Epithelial cell of proximal tubule (primary cell): ENCODE data around the gene OR5AP2. TPM values are rescaled to one million over a fixed set of nuclear protein-coding genes. Genes with fewer than 3 reads are reported as not detected.
"Not testable (repeated sequence)": the region's sequence is repeated elsewhere in the genome, so short reads cannot be mapped to it uniquely, and the experiment has no call there.

Experiments
- DNase-seq: peaks from one replicate; pipeline ENCODE4 v3.0.0-alpha.2; 2011; ENCODE audit warnings: low read depth
- H3K4me3 ChIP-seq: 2 replicates; pipeline ENCODE4 v1.5.1; 2011; ENCODE audit warnings: low read depth, mild to moderate bottlenecking, low read length
- total RNA-seq: library from RNA; depleted of rRNA; stranded (reverse); fragments of >200 nt; gene quantifications from 2 replicates; pipeline ENCODE4 v1.2.3, GENCODE V29; 2015
- TF ChIP-seq, protein P1 (sequence below): conservative IDR thresholded peaks from 2 replicates; pipeline ENCODE4 v1.5.1; 2012; ENCODE audit warnings: low read depth, mild to moderate bottlenecking, low read length

OR5AP2 gene
- total RNA-seq = not detected in 2 replicates

- no peak within 1 kb of the TSS for H3K4me3 ChIP-seq
- DNase-seq = no peak
- TF ChIP-seq, protein P1, sequence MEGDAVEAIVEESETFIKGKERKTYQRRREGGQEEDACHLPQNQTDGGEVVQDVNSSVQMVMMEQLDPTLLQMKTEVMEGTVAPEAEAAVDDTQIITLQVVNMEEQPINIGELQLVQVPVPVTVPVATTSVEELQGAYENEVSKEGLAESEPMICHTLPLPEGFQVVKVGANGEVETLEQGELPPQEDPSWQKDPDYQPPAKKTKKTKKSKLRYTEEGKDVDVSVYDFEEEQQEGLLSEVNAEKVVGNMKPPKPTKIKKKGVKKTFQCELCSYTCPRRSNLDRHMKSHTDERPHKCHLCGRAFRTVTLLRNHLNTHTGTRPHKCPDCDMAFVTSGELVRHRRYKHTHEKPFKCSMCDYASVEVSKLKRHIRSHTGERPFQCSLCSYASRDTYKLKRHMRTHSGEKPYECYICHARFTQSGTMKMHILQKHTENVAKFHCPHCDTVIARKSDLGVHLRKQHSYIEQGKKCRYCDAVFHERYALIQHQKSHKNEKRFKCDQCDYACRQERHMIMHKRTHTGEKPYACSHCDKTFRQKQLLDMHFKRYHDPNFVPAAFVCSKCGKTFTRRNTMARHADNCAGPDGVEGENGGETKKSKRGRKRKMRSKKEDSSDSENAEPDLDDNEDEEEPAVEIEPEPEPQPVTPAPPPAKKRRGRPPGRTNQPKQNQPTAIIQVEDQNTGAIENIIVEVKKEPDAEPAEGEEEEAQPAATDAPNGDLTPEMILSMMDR = no peak
These were observed at the start of gene OR5AP2 for GRCh38 chr11:56642339-56642738. OR5AP2 (minus strand) TSS chr11:56642439; CDS start chr11:56642439, 0 bp downstream.

DNA sequence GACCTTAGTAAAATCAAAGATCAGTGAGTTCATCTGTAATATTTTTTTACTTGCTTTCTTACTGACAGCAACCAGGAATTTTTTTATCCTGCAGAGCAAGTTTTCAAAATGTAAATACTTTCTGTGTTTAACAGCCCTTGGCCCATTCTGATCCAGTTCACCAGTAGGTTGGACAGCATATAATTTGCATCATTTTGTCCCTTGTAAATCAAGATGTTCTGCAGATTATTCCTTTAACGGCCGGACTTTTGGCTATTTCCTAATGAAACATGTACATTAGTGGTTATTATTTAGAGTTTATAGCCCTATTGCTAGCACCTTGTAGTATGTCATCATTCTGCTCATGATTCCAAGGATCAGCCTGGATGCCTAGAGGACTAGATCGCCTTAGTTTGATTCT, 48.9 kb upstream of the OR5AP2 start:
- H3K4me3 ChIP-seq, DNase-seq: not testable (repeated sequence)

- no peak for DNase-seq
- TF ChIP-seq, protein P1 = no peak
- H3K4me3 ChIP-seq = no peak overlapping the region
These were observed 46.4 kb upstream of the OR5AP2 start for GRCh38 chr11:56688554-56689100.

GRCh38 chr11:56670984-56671383, 28.7 kb upstream of the OR5AP2 start:
- no peak overlapping the region for H3K4me3 ChIP-seq
- TF ChIP-seq, protein P1 = no peak
- DNase-seq = no peak

- DNase-seq = no peak
- no peak within 1 kb of the TSS for H3K4me3 ChIP-seq
- TF ChIP-seq, protein P1 = no peak
These were observed 21.1 kb upstream of the OR5AP2 start, which contains the start of gene OR5AR1 for GRCh38 chr11:56663386-56663785. OR5AR1 (plus strand) TSS chr11:56663686; CDS start chr11:56663686, 0 bp downstream.

DNA sequence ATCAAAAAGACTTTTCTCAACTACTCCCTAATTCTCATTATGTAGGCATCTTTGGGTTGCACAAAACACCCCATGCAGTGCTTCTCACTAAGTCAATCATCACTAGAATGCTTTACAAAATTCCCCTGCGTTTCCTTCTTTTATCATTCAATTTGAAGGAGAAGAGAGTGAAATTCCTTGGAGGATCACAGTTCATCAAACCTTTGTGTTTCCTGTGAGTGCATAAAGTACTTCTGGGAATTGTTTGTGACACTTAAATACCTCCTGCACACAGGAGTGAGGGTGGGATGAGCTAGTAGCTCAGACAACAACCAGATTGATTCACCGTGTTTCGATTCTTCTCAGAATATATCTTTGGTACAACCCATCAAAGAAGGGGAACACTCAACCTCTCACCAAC, 17.5 kb upstream of the OR5AP2 start:
- no peak for DNase-seq
- no peak overlapping the region for H3K4me3 ChIP-seq
- TF ChIP-seq, protein P1 = no peak

- no peak overlapping the region for H3K4me3 ChIP-seq
- TF ChIP-seq, protein P1 = no peak
- DNase-seq = no peak
These were observed 4.7 kb downstream of the OR5AP2 start for GRCh38 chr11:56637500-56637899.
